Neural progenitor cell (in vitro differentiated cells): ENCODE results near the gene DDAH2.

Source experiments
- EZH2 ChIP-seq: fragments of 200-600 bp; sonication (generic); IDR thresholded peaks from 2 replicates; pipeline ENCODE4 v1.6.1; 2017; ENCODE audit warnings: antibody characterized with exemption, mild to moderate bottlenecking, moderate library complexity
- EZH2phosphoT487 ChIP-seq: fragments of 200-600 bp; sonication (generic); IDR thresholded peaks from 2 replicates; pipeline ENCODE4 v1.6.1; 2017; ENCODE audit warnings: antibody characterized with exemption
- TF ChIP-seq, protein P1 (sequence below): fragments of 200-600 bp; sonication (generic); IDR thresholded peaks from 2 replicates; pipeline ENCODE4 v1.5.1; 2017; ENCODE audit warnings: antibody characterized with exemption, mild to moderate bottlenecking

DNA sequence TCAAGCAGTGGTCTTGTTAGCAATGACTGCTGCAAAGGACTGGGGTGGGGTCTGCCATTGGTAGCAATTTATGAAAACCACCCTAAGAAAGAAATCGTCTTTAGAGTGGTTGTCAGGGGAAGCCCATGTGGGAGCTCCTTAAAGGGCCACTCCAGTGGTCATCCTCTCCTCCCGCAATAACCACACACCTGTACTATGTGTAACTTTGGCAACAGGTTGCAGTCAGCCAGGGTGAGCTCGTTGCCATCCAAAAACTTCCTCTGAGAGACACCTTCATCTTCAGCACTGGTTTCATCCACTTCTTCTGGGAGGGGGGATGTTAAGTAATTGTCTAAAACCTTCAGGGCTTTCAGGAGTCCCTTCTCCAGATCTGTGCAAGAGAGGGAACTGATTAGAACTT, 2.9 kb upstream of the DDAH2 start:
- TF ChIP-seq, protein P1, sequence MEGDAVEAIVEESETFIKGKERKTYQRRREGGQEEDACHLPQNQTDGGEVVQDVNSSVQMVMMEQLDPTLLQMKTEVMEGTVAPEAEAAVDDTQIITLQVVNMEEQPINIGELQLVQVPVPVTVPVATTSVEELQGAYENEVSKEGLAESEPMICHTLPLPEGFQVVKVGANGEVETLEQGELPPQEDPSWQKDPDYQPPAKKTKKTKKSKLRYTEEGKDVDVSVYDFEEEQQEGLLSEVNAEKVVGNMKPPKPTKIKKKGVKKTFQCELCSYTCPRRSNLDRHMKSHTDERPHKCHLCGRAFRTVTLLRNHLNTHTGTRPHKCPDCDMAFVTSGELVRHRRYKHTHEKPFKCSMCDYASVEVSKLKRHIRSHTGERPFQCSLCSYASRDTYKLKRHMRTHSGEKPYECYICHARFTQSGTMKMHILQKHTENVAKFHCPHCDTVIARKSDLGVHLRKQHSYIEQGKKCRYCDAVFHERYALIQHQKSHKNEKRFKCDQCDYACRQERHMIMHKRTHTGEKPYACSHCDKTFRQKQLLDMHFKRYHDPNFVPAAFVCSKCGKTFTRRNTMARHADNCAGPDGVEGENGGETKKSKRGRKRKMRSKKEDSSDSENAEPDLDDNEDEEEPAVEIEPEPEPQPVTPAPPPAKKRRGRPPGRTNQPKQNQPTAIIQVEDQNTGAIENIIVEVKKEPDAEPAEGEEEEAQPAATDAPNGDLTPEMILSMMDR: no peak
- TF ChIP-seq EZH2phosphoT487: no peak
- no peak for TF ChIP-seq EZH2
